Caco-2 (cell line): Measurements from ENCODE around the gene RTTN. TPM values are rescaled to one million over a fixed set of nuclear protein-coding genes. Genes with fewer than 3 reads are reported as not detected.

Source experiments
- BruUV-seq: library from RNA; stranded (reverse); fragments of 400-500 nt; replicated peaks from 2 replicates; lab custom pipeline; 2021; lab: Mats Ljungman, UMichigan
- CTCF ChIA-PET: fragments of 300-600 bp; sonication (Branson Sonifier 250); formaldehyde crosslinking; loops from one replicate; lab custom pipeline; 2022; ENCODE audit warnings: antibody characterized with exemption; lab: Charles Lee
- POLR2A ChIA-PET: fragments of 300-600 bp; sonication (Branson Sonifier 250); formaldehyde crosslinking; loops from one replicate; lab custom pipeline; 2022; ENCODE audit warnings: antibody characterized with exemption; lab: Charles Lee
- DNase-seq, 2 experiments: peaks; one replicate each; pipeline versions ENCODE4 v3.0.0 to v3.0.0-alpha.2; 2020 to 2022
- H3K27me3 ChIP-seq: replicated peaks from 2 replicates; pipeline ENCODE4 v1.6.0; 2011; ENCODE audit warnings: low read length; ENCODE audit not compliant: control insufficient read depth, insufficient read depth
- H3K36me3 ChIP-seq: 2 replicates; pipeline ENCODE4 v1.5.1; 2011; ENCODE audit warnings: low read length; ENCODE audit not compliant: control insufficient read depth, insufficient read depth
- H3K4me1 ChIP-seq: fragments of 250-450 bp; sonication (Bioruptor Pico); 2 replicates; pipeline ENCODE4 v1.5.1; 2020; ENCODE audit warnings: mild to moderate bottlenecking
- H3K4me3 ChIP-seq: 2 replicates; pipeline ENCODE4 v1.5.1; 2011; ENCODE audit warnings: low read depth, mild to moderate bottlenecking, control low read depth, low read length
- H3K9me3 ChIP-seq: fragments of 250-450 bp; sonication (Bioruptor Pico); 2 replicates; pipeline ENCODE4 v1.5.1; 2020; ENCODE audit warnings: mild to moderate bottlenecking, moderate library complexity
- H3K27ac Mint-ChIP-seq: one replicate; pipeline ENCODE4 v1.8.0; 2022; ENCODE audit warnings: mixed read lengths; ENCODE audit not compliant: unreplicated experiment
- H3K27me3 Mint-ChIP-seq: one replicate; pipeline ENCODE4 v1.8.0; 2022; ENCODE audit warnings: mixed read lengths; ENCODE audit not compliant: insufficient read depth, unreplicated experiment
- H3K36me3 Mint-ChIP-seq: one replicate; pipeline ENCODE4 v1.8.0; 2022; ENCODE audit warnings: mild to moderate bottlenecking, mixed read lengths; ENCODE audit not compliant: insufficient read depth, unreplicated experiment
- H3K4me1 Mint-ChIP-seq: one replicate; pipeline ENCODE4 v1.8.0; 2022; ENCODE audit warnings: low read depth, mixed read lengths; ENCODE audit not compliant: unreplicated experiment
- H3K4me3 Mint-ChIP-seq: one replicate; pipeline ENCODE4 v1.8.0; 2022; ENCODE audit warnings: mild to moderate bottlenecking, moderate library complexity, mixed read lengths; ENCODE audit not compliant: unreplicated experiment
- H3K9me3 Mint-ChIP-seq: one replicate; pipeline ENCODE4 v1.8.0; 2022; ENCODE audit warnings: mixed read lengths; ENCODE audit not compliant: unreplicated experiment
- intact Hi-C: fragments of 100-400 bp; cut with micrococcal nuclease; formaldehyde crosslinking; loops from one replicate; pipeline ENCODE4 v1.10.0; 2022; ENCODE audit not compliant: unreplicated experiment
- total RNA-seq: library from RNA; stranded (reverse); gene quantifications from 2 replicates; pipeline ENCODE4 v1.2.3, GENCODE V29; 2022
- TF ChIP-seq, protein P1 (sequence below), 2 experiments: fragments of 200-600 bp in 1 of 2; IDR thresholded peaks; 1 replicate in 1 of 2; 2 replicates in 1 of 2; pipeline versions ENCODE4 v1.5.1 to v1.8.0; 2011 to 2022; ENCODE audit warnings: antibody characterized with exemption in 1 of 2, control low read depth in 1 of 2, inconsistent platforms in 1 of 2, low read depth in 1 of 2, low read length in 1 of 2, mild to moderate bottlenecking in 1 of 2, moderate library complexity in 1 of 2; ENCODE audit not compliant: insufficient read depth in 1 of 2, severe bottlenecking in 1 of 2, unreplicated experiment in 1 of 2

RTTN gene
- total RNA-seq, 1 experiment from 2014 or later, result 14.6 TPM

DNA sequence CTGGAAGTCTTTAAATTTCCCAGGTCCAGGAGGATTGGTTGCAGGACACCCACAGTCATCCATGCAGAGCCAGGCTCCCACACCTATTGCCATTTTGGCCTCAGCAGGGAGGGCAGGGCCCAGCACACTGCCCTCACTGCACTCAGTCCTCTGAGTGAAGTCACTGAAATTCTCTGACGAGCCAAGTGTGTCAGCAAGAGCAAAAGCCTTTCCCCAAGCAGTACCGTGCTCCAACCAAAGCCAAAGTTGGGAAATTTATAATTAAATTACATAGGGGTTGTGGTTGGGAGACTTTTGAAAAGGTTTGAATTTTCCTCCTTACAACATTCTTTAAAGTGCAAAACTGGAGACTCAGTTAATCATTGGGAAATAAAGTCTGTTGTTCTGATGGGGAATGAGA lies 159.3 kb downstream of the RTTN start:
- CTCF ChIA-PET, result no interaction called here
- no peaks in the 10 kb centered on the region for H3K4me1 Mint-ChIP-seq
- H3K9me3 Mint-ChIP-seq, result no peaks in the 10 kb centered on the region
- DNase-seq, result no peak
- intact Hi-C loops, result no loop called here
- no peak overlapping the region for H3K27ac Mint-ChIP-seq
- H3K27me3 Mint-ChIP-seq, result no peaks in the 10 kb centered on the region
- Histone ChIP-seq H3K4me1 (no peaks in the 10 kb centered on the region), H3K36me3 (no peaks in the 10 kb centered on the region), H3K9me3 (no peaks in the 10 kb centered on the region), H3K4me3 (no peak overlapping the region), H3K27me3 (no peaks in the 10 kb centered on the region)
- H3K36me3 Mint-ChIP-seq, result no peaks in the 10 kb centered on the region
- POLR2A ChIA-PET, result no interaction called here
- no peak overlapping the region for H3K4me3 Mint-ChIP-seq
- no TSS peak for BruUV-seq
- TF ChIP-seq, protein P1, sequence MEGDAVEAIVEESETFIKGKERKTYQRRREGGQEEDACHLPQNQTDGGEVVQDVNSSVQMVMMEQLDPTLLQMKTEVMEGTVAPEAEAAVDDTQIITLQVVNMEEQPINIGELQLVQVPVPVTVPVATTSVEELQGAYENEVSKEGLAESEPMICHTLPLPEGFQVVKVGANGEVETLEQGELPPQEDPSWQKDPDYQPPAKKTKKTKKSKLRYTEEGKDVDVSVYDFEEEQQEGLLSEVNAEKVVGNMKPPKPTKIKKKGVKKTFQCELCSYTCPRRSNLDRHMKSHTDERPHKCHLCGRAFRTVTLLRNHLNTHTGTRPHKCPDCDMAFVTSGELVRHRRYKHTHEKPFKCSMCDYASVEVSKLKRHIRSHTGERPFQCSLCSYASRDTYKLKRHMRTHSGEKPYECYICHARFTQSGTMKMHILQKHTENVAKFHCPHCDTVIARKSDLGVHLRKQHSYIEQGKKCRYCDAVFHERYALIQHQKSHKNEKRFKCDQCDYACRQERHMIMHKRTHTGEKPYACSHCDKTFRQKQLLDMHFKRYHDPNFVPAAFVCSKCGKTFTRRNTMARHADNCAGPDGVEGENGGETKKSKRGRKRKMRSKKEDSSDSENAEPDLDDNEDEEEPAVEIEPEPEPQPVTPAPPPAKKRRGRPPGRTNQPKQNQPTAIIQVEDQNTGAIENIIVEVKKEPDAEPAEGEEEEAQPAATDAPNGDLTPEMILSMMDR (IDR thresholded peaks at IDR 0.05; ENCODE audit: insufficient read depth in 1 of 2, low read depth in 1 of 2, low read length in 1 of 2, severe bottlenecking in 1 of 2, unreplicated experiment in 1 of 2), result no peak

GRCh38 chr18:70044632-70045031 lies 160.9 kb downstream of the RTTN start:
- BruUV-seq, result no TSS peak
- ChIA-PET POLR2A (no interaction called here), CTCF (no interaction called here)
- Histone ChIP-seq H3K4me1 (no peaks in the 10 kb centered on the region), H3K9me3 (no peaks in the 10 kb centered on the region), H3K27me3 (no peaks in the 10 kb centered on the region), H3K4me3 (no peak overlapping the region), H3K36me3 (no peaks in the 10 kb centered on the region)
- intact Hi-C loops, result no loop called here
- no peaks in the 10 kb centered on the region for H3K27me3 Mint-ChIP-seq
- TF ChIP-seq, protein P1 (IDR thresholded peaks at IDR 0.05; ENCODE audit: insufficient read depth in 1 of 2, low read depth in 1 of 2, low read length in 1 of 2, severe bottlenecking in 1 of 2, unreplicated experiment in 1 of 2), result no peak
- DNase-seq, result no peak
- H3K4me3 Mint-ChIP-seq, result no peak overlapping the region
- H3K4me1 Mint-ChIP-seq, result no peaks in the 10 kb centered on the region
- no peak overlapping the region for H3K27ac Mint-ChIP-seq
- no peaks in the 10 kb centered on the region for H3K36me3 Mint-ChIP-seq
- H3K9me3 Mint-ChIP-seq, result no peaks in the 10 kb centered on the region

GRCh38 chr18:70041459-70042050 lies 163.9 kb downstream of the RTTN start:
- Histone ChIP-seq H3K9me3 (no peaks in the 10 kb centered on the region), H3K36me3 (no peaks in the 10 kb centered on the region), H3K4me1 (no peaks in the 10 kb centered on the region), H3K4me3 (no peak overlapping the region), H3K27me3 (no peaks in the 10 kb centered on the region)
- H3K4me3 Mint-ChIP-seq, result no peak overlapping the region
- intact Hi-C loops, result no loop called here
- H3K4me1 Mint-ChIP-seq, result no peaks in the 10 kb centered on the region
- DNase-seq, result no peak
- BruUV-seq, result no TSS peak
- no peak overlapping the region for H3K27ac Mint-ChIP-seq
- ChIA-PET CTCF (no interaction called here), POLR2A (no interaction called here)
- TF ChIP-seq, protein P1 (IDR thresholded peaks at IDR 0.05; ENCODE audit: insufficient read depth in 1 of 2, low read depth in 1 of 2, low read length in 1 of 2, severe bottlenecking in 1 of 2, unreplicated experiment in 1 of 2), result no peak
- no peaks in the 10 kb centered on the region for H3K36me3 Mint-ChIP-seq
- no peaks in the 10 kb centered on the region for H3K27me3 Mint-ChIP-seq
- no peaks in the 10 kb centered on the region for H3K9me3 Mint-ChIP-seq
